HG03575 (cell line): Measurements from ENCODE around the gene SULF2.

Experiments used
- ATAC-seq: cut with Tn5 transposase; IDR thresholded peaks from one replicate; pipeline ENCODE4 v1.9.1; 2021; ENCODE audit not compliant: unreplicated experiment, insufficient number of reproducible peaks, low FRiP score; ENCODE audit errors: extremely low read depth

SULF2 gene

DNA sequence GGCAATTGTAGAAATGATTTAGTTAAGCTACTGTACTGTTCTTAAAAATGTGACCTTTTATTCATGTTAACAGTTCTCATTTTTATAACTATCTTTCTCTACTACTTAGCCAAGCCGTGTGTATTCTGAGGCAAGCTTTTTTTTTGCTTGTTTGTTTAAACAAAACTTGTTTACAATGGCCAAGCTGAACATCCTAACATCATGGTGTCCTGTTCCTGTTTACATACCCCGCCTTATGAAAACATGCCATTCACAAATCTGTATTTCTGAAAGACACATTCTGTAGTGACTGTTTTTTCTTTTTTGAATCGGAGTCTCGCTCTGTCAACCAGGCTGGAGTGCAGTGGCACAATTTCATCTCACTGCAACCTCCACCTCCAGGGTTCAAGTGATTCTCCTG lies 142.7 kb downstream of the SULF2 start:
- ATAC-seq, result no peak

DNA sequence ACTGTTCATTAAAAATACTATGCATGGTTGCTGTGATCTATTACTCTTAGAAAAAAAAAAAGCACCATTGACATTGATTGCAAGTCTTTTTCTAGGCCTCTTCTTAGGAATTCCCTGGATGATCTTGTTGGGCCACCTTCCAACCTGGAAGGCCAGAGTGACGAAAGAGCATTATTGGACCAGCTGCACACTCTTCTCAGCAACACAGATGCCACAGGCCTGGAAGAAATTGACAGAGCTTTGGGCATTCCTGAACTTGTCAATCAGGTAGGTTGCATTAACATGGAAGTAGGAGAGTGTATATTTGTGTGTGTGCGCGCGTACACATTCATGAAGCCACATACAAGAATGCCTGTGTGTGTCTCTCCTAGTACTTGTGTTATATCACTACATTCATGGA lies 143.2 kb downstream of the SULF2 start:
- no peak for ATAC-seq

DNA sequence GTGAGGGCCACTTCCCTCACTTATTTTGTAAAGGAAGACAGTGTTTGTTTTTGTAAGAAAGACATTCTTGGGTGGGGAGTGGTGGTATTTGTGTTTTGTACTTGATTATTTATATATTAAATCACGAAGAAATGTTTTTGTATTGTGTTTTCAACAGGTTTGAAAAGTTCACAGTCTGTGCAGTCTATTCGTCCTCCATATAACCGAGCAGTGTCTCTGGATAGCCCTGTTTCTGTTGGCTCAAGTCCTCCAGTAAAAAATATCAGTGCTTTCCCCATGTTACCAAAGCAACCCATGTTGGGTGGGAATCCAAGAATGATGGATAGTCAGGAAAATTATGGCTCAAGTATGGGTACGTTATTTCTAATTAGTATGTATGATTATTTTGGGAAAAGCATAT lies 146.4 kb downstream of the SULF2 start:
- no peak for ATAC-seq

DNA sequence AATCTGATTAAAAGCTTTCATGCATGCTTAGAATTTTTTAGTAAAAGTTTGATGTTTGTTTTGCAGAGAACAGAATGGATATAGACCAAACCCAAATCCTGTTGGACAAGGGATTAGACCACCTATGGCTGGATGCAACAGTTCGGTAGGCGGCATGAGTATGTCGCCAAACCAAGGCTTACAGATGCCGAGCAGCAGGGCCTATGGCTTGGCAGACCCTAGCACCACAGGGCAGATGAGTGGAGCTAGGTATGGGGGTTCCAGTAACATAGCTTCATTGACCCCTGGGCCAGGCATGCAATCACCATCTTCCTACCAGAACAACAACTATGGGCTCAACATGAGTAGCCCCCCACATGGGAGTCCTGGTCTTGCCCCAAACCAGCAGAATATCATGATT lies 150.0 kb downstream of the SULF2 start:
- no peak for ATAC-seq

DNA sequence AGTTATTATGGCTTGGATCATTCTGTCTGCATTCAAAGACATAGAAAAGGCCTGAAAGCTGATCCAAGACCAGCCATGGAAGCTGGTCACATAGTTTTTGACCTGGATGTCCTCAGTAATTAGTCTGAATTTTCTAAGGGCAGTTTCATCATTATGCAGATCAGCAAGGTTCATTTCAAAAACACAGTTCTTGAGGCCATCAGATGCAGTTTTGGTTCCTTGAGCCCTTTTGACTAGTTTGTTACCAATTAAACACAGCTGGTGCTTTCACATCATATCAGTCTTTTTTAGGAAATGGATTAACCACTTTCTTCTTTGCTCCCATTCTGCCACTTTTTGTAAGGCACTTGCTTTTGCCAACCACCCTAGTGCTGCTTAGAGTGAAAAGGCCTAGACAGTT lies 154.2 kb downstream of the SULF2 start:
- no peak for ATAC-seq

DNA sequence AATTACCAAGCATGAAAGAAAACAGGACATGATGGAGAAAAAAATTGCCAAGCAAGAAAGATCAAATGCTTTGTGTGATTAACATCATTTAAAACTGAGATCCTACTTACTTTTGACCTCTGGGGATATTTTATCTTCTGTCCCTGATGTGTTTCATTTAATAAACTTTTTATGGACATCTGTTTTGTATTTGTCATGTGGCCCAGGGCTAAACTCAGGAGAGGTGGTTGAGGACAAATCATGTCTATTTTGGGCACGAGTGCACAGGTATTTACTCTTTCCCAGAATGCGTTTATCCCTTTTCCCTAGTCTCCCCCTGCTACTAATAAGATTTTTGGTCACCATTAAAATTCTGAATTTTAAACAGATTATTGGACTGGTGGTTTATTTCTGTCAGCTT lies 155.4 kb downstream of the SULF2 start:
- no peak for ATAC-seq

DNA sequence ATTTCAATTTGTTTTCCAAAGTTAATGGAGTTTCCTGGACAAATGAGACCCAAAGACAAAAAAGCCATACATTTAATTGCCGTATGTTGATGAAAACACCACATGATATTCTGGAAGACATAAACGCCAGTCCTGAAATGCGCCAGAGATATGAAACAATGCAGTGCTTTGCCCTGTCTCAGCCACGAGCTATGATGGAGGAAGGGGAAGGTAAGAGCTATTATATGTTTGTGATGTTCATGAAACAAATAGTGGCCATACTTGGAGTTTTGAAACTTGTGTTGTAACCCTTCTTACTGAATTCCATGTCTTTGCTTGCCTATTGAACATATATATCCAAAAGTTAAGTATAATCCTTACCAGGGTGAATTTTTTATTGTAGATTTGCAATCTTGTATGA lies 157.7 kb downstream of the SULF2 start:
- ATAC-seq, result no peak

DNA sequence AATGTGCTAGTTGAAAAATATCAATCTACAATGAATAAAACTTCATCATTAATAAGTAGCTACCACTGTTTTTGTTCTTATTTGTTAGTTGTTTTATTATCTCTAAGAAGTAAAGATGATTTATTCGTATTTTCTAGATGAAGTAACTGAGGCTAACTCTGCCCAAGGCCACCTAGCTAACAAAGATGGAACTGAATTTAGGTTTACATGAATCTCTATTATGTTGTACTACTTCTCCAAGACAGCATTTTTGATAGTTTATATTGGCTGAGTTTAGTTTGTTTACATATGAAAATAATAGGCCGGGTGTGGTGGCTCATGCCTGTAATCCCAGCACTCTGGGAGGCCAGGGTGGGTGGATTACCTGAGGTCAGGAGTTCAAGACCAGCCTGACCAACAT lies 162.1 kb downstream of the SULF2 start:
- no peak for ATAC-seq

DNA sequence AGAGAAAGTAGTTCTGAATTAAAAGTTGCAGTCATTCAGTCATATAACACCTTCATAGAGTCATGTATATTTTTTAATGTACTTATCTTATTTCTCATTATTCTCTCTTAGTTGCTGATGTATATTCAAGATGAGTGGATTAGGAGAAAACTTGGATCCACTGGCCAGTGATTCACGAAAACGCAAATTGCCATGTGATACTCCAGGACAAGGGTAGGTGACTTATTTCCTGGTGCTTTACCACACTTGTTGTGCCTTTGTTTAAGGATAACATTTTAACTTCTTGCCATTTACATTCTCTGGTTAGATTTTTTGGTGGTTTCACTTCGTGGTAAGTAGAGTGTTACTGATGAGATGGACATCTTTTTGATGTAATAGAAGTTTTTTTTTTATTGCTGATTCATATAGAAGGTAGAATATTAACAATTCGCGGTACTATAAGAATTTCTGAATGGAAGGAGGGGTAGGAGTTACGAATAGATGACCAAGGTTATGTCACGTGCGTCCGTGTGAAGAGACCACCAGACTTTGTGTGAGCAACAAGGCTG lies 163.1 kb downstream of the SULF2 start:
- no peak for ATAC-seq

DNA sequence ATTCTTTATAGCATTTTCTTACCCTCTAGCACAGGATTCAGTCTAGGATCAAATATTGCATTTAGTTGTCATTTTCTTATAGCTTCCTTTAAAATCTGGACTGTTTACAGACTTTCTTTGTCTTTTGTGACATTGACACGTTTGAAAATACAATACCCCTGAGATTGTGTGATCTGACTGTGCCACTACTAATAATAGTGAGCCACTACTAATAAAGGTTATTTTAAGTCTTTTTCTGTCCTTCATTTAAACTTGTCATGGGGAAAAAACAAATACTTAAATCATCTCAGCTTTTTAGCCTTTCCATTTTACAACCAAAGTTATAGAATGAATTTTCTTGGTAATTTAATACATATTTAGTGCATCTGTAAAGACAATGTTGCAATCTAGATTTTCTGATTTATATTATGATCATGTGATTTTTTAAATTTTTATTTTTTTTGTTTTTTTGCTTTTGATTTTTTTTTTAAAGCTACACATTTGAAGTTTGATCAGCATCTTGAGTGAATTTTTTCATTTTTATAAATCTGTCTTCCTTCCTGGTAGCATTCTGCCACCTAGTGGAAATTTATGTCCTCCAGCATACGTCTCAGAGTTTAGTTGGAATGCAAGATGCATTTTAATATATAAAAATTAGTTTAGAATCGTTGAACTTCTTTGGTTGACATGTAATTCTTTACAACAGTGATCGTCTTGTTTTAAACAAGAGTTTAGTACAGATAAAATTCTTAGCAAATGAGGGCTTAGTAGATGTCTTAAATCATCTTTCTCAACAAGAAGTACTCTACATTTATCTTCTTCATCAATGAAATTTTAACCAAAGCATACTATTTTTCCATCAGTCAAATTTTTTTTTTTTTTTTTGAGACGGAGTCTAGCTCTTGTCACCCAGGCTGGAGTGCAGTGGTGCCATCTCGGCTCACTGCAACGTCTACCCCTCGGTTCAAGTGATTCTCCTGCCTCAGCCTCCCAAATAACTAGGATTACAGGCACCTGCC lies 164.2 kb downstream of the SULF2 start:
- ATAC-seq, result no peak

DNA sequence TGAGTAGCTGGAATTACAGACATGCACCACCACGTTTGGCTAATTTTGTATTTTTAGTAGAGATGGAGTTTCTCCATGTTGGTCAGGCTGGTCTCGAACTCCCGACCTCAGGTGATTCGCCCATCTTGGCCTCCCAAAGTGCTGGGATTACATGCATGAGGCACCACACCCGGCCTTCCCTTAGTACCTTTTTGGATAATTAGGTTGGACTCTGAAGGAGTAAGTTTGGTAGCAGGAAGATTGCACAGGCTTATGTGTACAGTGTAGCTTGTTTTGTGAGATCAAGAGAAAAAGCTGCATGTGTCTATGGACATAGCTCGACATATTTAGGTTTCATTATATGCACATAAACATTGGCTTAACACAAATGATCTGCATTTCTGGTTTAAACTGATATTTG lies 166.8 kb downstream of the SULF2 start:
- ATAC-seq, result no peak

DNA sequence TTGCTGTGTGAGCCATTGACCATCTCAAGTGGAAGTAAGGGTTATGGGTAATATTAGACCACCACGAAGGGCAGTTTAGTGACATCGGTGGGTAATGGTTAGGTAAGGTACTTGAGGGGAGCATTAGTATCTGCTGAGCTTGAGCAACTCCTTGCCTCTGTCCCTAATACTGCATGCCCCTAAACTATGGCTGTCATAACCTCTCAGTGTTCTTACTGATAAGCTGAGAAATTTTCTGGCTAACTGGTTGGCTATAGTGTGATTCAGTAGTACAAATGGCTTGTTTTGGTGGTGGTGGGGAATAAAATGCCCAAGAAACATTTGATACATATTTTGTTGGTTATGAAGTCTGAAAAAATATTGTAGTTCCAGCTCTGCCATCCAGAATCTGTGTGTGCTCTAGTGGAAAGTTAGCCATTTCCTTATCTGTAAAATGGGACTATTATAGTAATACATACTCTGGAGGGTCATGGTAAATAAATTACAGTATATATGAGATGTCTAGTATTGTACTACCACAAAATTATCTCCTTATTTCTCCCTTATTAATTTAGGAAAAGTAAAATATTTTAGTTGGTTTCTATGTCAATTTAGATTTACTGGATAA lies 170.5 kb downstream of the SULF2 start:
- ATAC-seq, result no peak

DNA sequence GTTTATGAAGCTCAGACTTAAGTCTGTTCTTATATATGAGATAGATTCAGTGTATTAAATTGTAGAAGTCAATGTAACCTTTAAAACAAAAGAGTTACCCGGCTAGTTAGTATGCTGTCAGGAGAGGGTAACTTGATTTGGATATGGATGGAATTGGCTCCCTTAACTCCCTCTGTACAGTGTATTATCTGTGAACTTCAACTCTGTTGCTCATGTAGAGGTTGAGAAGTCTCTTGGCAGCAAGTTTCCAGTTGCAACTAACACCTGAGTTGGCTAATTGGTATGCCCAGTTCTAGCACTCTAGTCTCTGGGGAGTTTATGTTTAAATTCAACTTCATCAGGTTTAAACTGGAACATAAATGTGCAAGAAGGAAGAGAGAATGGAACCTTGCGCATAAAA lies 172.6 kb downstream of the SULF2 start:
- no peak for ATAC-seq

DNA sequence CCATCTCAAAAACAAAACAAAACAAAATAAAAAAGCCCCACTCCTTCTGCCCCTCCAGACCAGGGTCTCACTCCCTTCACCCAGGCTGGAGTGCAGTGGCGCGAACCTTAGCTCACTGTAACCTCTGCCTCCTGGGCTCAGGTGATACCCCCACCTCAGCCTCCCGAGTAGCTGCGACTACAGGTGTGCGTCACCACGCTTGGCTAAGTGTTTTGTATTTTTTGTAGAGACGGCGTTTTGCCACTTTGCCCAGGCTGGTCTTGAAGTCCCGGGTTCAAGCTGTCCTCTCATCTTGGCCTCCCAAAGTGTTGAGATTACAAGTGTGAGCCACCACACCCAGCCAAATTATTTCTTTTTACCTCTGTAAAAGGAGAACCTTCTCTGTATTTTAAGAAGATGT lies 173.5 kb downstream of the SULF2 start:
- ATAC-seq, result no peak

DNA sequence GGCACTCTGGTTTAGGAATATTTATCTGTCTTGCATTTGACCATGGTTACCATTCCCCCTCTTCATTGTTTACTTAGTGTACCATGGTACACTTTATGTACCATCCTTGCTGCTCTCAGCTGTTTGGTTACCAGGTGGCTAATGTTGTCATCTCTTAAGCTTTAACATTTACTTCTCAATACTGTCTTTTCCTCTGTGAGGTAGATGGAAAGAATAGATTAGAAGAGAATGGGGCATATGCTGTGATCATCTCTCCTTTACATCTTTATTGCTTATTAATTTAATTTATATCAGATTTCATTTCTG lies 174.4 kb downstream of the SULF2 start:
- no peak for ATAC-seq

DNA sequence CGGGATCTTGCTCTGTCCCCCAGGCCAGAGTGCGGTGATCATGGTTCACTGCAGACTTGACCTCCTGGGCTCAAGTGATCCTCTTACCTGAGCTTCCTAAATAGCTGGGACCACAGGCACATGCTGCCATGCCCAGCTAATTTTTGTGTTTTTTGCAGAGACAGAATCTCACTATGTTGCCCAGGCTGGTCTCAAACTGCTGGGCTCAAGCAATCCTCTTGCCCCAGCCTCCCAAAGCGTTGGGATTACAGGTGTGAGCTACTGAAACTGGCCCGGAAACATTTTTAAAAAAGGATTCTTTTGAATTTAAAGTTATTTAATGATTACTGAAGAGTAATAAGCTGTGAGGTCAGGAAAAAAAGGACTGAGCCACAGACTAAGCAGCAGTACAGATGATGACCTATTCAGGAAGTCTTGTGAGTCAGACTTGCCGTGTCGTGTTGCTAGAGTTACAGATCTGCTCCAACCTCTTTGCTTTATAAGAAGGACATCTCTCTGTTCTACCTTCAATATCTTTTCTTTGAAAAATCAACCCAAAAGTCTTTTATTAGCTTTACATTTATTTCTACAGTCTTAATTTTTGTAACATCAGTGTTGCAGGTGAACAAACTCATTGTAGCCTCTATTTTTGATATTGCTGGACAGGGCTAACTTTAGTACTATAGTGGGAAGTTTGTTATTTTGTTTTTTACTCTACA lies 174.9 kb downstream of the SULF2 start:
- ATAC-seq, result no peak

DNA sequence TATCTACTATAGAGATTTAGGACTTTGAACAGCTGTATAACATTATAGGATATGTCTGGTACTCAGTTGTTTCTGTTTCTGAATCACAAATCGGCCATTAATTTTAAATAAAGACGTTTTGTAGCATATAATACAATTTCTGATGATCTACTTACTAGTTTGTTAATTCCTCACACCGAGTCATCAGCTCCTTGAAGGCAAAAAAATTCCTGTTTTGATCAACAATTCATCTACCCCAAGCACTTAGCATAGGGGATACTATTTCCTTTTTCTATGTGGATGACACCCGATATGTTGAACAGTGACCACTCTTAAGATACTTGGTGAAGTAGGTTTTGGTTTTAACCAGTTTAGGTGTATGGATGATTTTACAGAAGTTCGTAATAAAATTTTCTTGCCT lies 176.3 kb downstream of the SULF2 start:
- no peak for ATAC-seq
